Hepatocyte (in vitro differentiated cells): Measurements from ENCODE around the gene CETP. TPM values are rescaled to one million over a fixed set of nuclear protein-coding genes. Genes with fewer than 3 reads are reported as not detected.

Experiments
- DNase-seq: peaks from one replicate; pipeline ENCODE4 v3.0.0-alpha.2; 2016; ENCODE audit warnings: low spot score
- H2AFZ ChIP-seq: fragments of 200-600 bp; sonication (generic); 2 replicates; pipeline ENCODE4 v1.6.0; 2016; ENCODE audit warnings: antibody characterized with exemption, mild to moderate bottlenecking
- H3K27ac ChIP-seq: fragments of 200-600 bp; sonication (generic); 2 replicates; pipeline ENCODE4 v1.5.1; 2016; ENCODE audit warnings: mild to moderate bottlenecking
- H3K27me3 ChIP-seq: fragments of 200-600 bp; sonication (generic); 2 replicates; pipeline ENCODE4 v1.6.1; 2016
- H3K36me3 ChIP-seq: fragments of 200-600 bp; sonication (generic); replicated peaks from 2 replicates; pipeline ENCODE4 v1.5.1; 2016; ENCODE audit warnings: low read depth; ENCODE audit not compliant: insufficient read depth
- H3K4me1 ChIP-seq: fragments of 200-600 bp; sonication (generic); 2 replicates; pipeline ENCODE4 v1.5.1; 2016; ENCODE audit warnings: mild to moderate bottlenecking, moderate library complexity; ENCODE audit not compliant: insufficient read depth
- H3K4me2 ChIP-seq: fragments of 200-600 bp; sonication (generic); 2 replicates; pipeline ENCODE4 v1.6.0; 2016
- H3K4me3 ChIP-seq: fragments of 200-600 bp; sonication (generic); 2 replicates; pipeline ENCODE4 v1.5.1; 2016; ENCODE audit warnings: mild to moderate bottlenecking
- H3K79me2 ChIP-seq: fragments of 200-600 bp; sonication (generic); 2 replicates; pipeline ENCODE4 v1.6.0; 2017; ENCODE audit warnings: mild to moderate bottlenecking
- H3K9me2 ChIP-seq: fragments of 200-600 bp; sonication (generic); replicated peaks from 2 replicates; pipeline ENCODE4 v1.6.0; 2017; ENCODE audit warnings: mild to moderate bottlenecking; ENCODE audit not compliant: insufficient read depth
- H3K9me3 ChIP-seq: fragments of 200-600 bp; sonication (generic); 2 replicates; pipeline ENCODE4 v1.5.1; 2016; ENCODE audit warnings: low read depth, mild to moderate bottlenecking
- H4K20me1 ChIP-seq: fragments of 200-600 bp; sonication (generic); 2 replicates; pipeline ENCODE4 v1.6.0; 2016; ENCODE audit warnings: mild to moderate bottlenecking; ENCODE audit not compliant: insufficient read depth, poor library complexity, severe bottlenecking
- CTCF ChIP-seq: fragments of 200-600 bp; sonication (generic); IDR thresholded peaks from 2 replicates; pipeline ENCODE4 v1.5.1; 2016; ENCODE audit warnings: antibody characterized with exemption, mild to moderate bottlenecking; ENCODE audit not compliant: poor library complexity
- EZH2 ChIP-seq: fragments of 200-600 bp; sonication (generic); IDR thresholded peaks from 2 replicates; pipeline ENCODE4 v1.6.1; 2016; ENCODE audit warnings: antibody characterized with exemption, mild to moderate bottlenecking, borderline replicate concordance
- EZH2phosphoT487 ChIP-seq: fragments of 200-600 bp; sonication (generic); IDR thresholded peaks from one replicate; pipeline ENCODE4 v1.6.1; 2018; ENCODE audit warnings: antibody characterized with exemption, mild to moderate bottlenecking, low read depth, moderate library complexity; ENCODE audit not compliant: unreplicated experiment, severe bottlenecking
- WGBS: methylation state at CpG from one replicate; pipeline ENCODE4 v1.1.6; 2016; ENCODE audit warnings: low lambda C conversion rate; ENCODE audit errors: missing lambda C conversion rate; 5-methylcytosine and 5-hydroxymethylcytosine counted together
- polyA plus RNA-seq: library from polyadenylated mRNA; unstranded; fragments of >200 nt; fragmentation: Nextera tagmentation; extraction: Ambion mirVana; gene quantifications from 2 replicates; pipeline ENCODE4 v1.2.1, GENCODE V29; 2016
- total RNA-seq: library from RNA; depleted of rRNA; stranded (reverse); fragments of >200 nt; gene quantifications from 2 replicates; pipeline ENCODE4 v1.2.3, GENCODE V29; 2014

CETP gene
- total and polyA plus RNA-seq, 2 experiments from 2014 or later = not detected

GRCh38 chr16:56931271-56931891 lies 30.4 kb upstream of the CETP start:
- Histone ChIP-seq H3K4me1 (peaks cover 21% of the 10 kb centered on the region), H3K9me2 (no peaks in the 10 kb centered on the region), H3K27me3 (no peaks in the 10 kb centered on the region), H4K20me1 (peaks cover 36% of the 10 kb centered on the region), H3K4me3 (no peak overlapping the region), H3K4me2 (peak overlapping the region; percentile 80), H2AFZ (peak overlapping the region; percentile 65), H3K27ac (peak overlapping the region; percentile 94), H3K36me3 (no peaks in the 10 kb centered on the region), H3K79me2 (peaks cover 44% of the 10 kb centered on the region), H3K9me3 (no peaks in the 10 kb centered on the region)
- no peak for TF ChIP-seq EZH2phosphoT487
- TF ChIP-seq CTCF = no peak
- no peak for TF ChIP-seq EZH2
- WGBS = 38% methylated on average over 24 of the region's 25 CpGs
- peak; percentile 28 for DNase-seq

- H3K36me3 ChIP-seq = no peaks in the 10 kb centered on the region
- no peaks in the 10 kb centered on the region for H3K9me3 ChIP-seq
- TF ChIP-seq EZH2phosphoT487 (no peak), EZH2 (no peak)
- peak; percentile 99 for DNase-seq
- no peaks in the 10 kb centered on the region for H3K27me3 ChIP-seq
- H3K4me1 ChIP-seq = peaks cover 21% of the 10 kb centered on the region
- peak within 1 kb of the TSS; percentile 85 for H3K4me2 ChIP-seq
- peak within 1 kb of the TSS; percentile 95 for H3K27ac ChIP-seq
- peaks cover 43% of the 10 kb centered on the region for H4K20me1 ChIP-seq
- under 1% methylated on average over 71 of the region's 83 CpGs for WGBS
- no peaks in the 10 kb centered on the region for H3K9me2 ChIP-seq
- peaks cover 46% of the 10 kb centered on the region for H3K79me2 ChIP-seq
- H2AFZ ChIP-seq = peak within 1 kb of the TSS; percentile 65
- H3K4me3 ChIP-seq = peak within 1 kb of the TSS; percentile 62
Observed at GRCh38 chr16:56931892-56932720, 29.6 kb upstream of the CETP start, which contains the start of gene HERPUD1. Gene HERPUD1 (plus strand): TSS chr16:56932142. CDS start chr16:56932245, 103 bp downstream.

- Histone ChIP-seq H3K27me3 (no peaks in the 10 kb centered on the region), H3K9me3 (no peaks in the 10 kb centered on the region), H3K79me2 (peaks cover 54% of the 10 kb centered on the region), H3K4me3 (peak overlapping the region; percentile 62), H3K4me2 (peak overlapping the region; percentile 85), H3K36me3 (no peaks in the 10 kb centered on the region), H3K27ac (peak overlapping the region; percentile 95), H4K20me1 (peaks cover 49% of the 10 kb centered on the region), H2AFZ (peak overlapping the region; percentile 17), H3K9me2 (no peaks in the 10 kb centered on the region), H3K4me1 (peaks cover 21% of the 10 kb centered on the region)
- peak; percentile 80 for DNase-seq
- TF ChIP-seq EZH2 (no peak), CTCF (no peak), EZH2phosphoT487 (no peak)
- 4% methylated on average over 25 of the region's 25 CpGs for WGBS
Observed at GRCh38 chr16:56932721-56933619, 28.8 kb upstream of the CETP start.
